NT2/D1 (cell line): ENCODE results near the gene SDCCAG8.

Experiments used
- DNase-seq: peaks from one replicate; pipeline ENCODE4 v3.0.0-alpha.2; 2011; ENCODE audit warnings: low read depth, low spot score
- H3K27me3 ChIP-seq: 2 replicates; pipeline ENCODE4 v1.6.0; 2011; ENCODE audit warnings: mild to moderate bottlenecking; ENCODE audit not compliant: insufficient read length, insufficient read depth
- H3K36me3 ChIP-seq: 2 replicates; pipeline ENCODE4 v1.6.1; 2011; ENCODE audit warnings: mild to moderate bottlenecking, low read length, mixed read lengths; ENCODE audit not compliant: insufficient read depth, insufficient read length
- H3K4me1 ChIP-seq: 2 replicates; pipeline ENCODE4 v1.5.1; 2011; ENCODE audit not compliant: insufficient read depth, insufficient read length
- H3K4me3 ChIP-seq: 2 replicates; pipeline ENCODE4 v1.5.1; 2011; ENCODE audit warnings: low read depth; ENCODE audit not compliant: insufficient read length
- H3K9ac ChIP-seq: 2 replicates; pipeline ENCODE4 v1.6.0; 2011; ENCODE audit warnings: low read depth; ENCODE audit not compliant: insufficient read length
- H3K9me3 ChIP-seq: 2 replicates; pipeline ENCODE4 v1.5.1; 2011; ENCODE audit warnings: mild to moderate bottlenecking, low read length; ENCODE audit not compliant: insufficient read depth
- SUZ12 ChIP-seq: IDR thresholded peaks from 2 replicates; pipeline ENCODE4 v1.6.1; 2011; ENCODE audit not compliant: insufficient read length, insufficient read depth; ENCODE audit errors: extremely low read depth
- YY1 ChIP-seq: IDR thresholded peaks from 2 replicates; pipeline ENCODE4 v1.6.1; 2011; ENCODE audit not compliant: insufficient read length, insufficient read depth
- ZNF274 ChIP-seq: IDR thresholded peaks from 2 replicates; pipeline ENCODE4 v1.6.1; 2011; ENCODE audit warnings: mild to moderate bottlenecking, low read depth, low read length

SDCCAG8 gene

GRCh38 chr1:243496806-243497205 lies 241.0 kb downstream of the SDCCAG8 start:
- Histone ChIP-seq H3K9me3 (no peaks in the 10 kb centered on the region), H3K4me1 (peaks cover 20% of the 10 kb centered on the region), H3K27me3 (no peaks in the 10 kb centered on the region), H3K36me3 (no peaks in the 10 kb centered on the region), H3K9ac (no peak overlapping the region), H3K4me3 (no peak overlapping the region)
- DNase-seq = no peak
- TF ChIP-seq YY1 = no peak
- TF ChIP-seq SUZ12 = no peak
- no peak for TF ChIP-seq ZNF274

DNA sequence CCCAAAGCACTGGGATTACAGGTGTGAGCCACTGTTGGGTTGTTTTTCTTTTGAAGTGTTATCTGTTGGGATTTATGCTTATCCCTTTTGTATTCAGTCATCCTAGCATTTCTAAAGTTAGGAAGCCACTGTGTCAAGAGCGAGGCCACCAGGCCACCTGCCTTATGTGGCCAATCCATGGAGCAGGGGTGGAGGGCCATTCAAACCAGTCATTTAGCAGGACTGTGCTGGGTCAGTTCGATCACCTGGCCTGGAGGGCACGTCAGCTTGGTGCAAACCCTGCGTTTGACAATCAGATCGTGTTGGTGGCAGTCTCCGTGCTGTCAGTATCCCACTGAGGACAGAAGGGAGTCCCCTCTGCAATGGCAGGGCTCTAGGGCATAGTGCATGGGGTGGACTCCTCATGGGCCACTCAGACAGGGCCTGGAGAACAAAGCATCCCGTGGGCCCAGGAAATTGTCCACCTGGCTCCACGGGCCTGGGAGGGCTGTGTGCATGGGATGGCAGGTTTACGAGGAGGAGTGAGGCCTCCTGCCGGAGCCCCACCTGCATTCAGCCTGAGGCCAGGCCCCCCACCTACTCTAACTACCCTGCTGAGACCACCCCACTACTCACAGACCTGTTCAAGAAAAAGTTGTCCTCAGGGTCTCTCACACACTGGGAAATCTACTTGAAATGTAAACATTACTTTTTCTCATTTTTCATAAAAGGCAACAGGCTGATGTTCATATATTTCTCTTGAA lies 242.3 kb downstream of the SDCCAG8 start:
- no peaks in the 10 kb centered on the region for H3K9me3 ChIP-seq
- H3K9ac ChIP-seq = no peak overlapping the region
- no peak for DNase-seq
- no peak overlapping the region for H3K4me3 ChIP-seq
- H3K4me1 ChIP-seq = peaks cover 18% of the 10 kb centered on the region
- no peaks in the 10 kb centered on the region for H3K27me3 ChIP-seq
- H3K36me3 ChIP-seq = no peaks in the 10 kb centered on the region
- TF ChIP-seq SUZ12 (no peak), ZNF274 (no peak), YY1 (no peak)

DNA sequence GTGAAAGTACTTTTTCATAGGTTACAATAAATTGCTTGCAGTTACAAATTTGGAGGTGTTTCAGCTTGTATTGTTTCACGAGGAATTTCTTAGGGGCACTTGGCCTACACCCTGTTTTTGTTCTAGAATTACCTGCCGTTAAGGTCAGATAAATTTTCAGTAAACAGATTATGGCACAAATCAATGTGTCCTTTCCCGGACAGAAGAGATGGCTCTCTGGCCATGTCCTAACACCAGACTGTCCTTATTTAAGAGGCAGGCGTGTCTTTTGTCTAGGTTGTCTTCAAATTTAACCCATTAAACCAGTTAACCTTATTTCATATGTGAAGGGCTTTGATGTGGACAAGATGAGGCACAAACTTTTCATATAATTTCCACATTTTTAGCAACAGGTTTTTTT lies 243.4 kb downstream of the SDCCAG8 start:
- H3K9ac ChIP-seq = no peak overlapping the region
- TF ChIP-seq YY1 (no peak), SUZ12 (no peak), ZNF274 (no peak)
- H3K4me1 ChIP-seq = peaks cover 16% of the 10 kb centered on the region
- H3K27me3 ChIP-seq = no peaks in the 10 kb centered on the region
- DNase-seq = no peak
- H3K9me3 ChIP-seq = no peaks in the 10 kb centered on the region
- H3K36me3 ChIP-seq = peaks cover under 1% of the 10 kb centered on the region
- no peak overlapping the region for H3K4me3 ChIP-seq

- no peak for TF ChIP-seq ZNF274
- no peak for TF ChIP-seq YY1
- no peak for TF ChIP-seq SUZ12
- Histone ChIP-seq H3K27me3 (no peaks in the 10 kb centered on the region), H3K36me3 (peaks cover 5% of the 10 kb centered on the region), H3K4me1 (peaks cover 16% of the 10 kb centered on the region), H3K9ac (no peak overlapping the region), H3K9me3 (no peaks in the 10 kb centered on the region), H3K4me3 (no peak overlapping the region)
- DNase-seq = no peak
These were observed 243.9 kb downstream of the SDCCAG8 start for GRCh38 chr1:243499711-243500110.

DNA sequence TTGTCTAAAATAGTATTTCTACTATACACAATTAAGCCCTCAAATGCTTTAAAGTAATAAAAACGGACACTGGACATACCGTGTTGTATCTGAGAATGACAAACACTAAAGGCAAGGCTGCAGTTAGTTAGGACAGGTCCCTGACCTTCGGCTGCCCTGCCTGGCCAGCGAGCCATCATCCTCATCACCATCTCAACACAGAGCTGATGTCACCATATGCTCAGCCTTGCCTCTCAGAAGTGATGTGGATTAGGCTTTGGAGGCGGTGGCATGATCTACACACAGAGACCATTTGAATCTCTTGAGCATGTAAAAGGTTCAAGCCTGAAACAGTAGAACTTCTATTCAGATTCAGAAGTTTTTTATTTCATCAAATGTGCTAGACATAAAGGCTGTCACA lies 244.7 kb downstream of the SDCCAG8 start:
- no peak overlapping the region for H3K4me3 ChIP-seq
- H3K4me1 ChIP-seq = peaks cover 14% of the 10 kb centered on the region
- H3K36me3 ChIP-seq = peaks cover 10% of the 10 kb centered on the region
- no peaks in the 10 kb centered on the region for H3K27me3 ChIP-seq
- no peak overlapping the region for H3K9ac ChIP-seq
- TF ChIP-seq SUZ12 (no peak), ZNF274 (no peak), YY1 (no peak)
- H3K9me3 ChIP-seq = no peaks in the 10 kb centered on the region
- DNase-seq = no peak

DNA sequence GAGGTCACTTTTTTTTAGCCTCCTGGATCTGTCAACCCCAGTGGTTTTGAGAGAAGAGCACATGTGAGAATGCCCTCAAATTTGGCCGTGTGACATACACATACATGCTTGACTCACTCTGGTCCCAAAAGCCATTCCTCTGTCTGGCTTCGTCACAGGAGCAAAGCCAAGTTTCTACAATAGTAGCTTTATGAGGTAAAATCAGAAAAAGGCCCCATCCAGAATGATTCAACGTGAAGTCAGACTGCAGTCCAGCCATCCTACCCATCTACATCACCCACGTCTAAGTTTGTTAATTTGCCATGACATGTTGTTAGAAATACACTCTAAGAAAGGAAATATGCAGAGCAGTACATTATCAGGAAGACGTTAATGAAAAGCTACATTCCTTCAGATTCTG lies 245.2 kb downstream of the SDCCAG8 start:
- no peaks in the 10 kb centered on the region for H3K27me3 ChIP-seq
- peaks cover 10% of the 10 kb centered on the region for H3K4me1 ChIP-seq
- DNase-seq = no peak
- TF ChIP-seq ZNF274 (no peak), YY1 (no peak), SUZ12 (no peak)
- H3K9ac ChIP-seq = no peak overlapping the region
- H3K9me3 ChIP-seq = no peaks in the 10 kb centered on the region
- H3K36me3 ChIP-seq = peaks cover 13% of the 10 kb centered on the region
- no peak overlapping the region for H3K4me3 ChIP-seq

GRCh38 chr1:243503155-243503554 lies 247.3 kb downstream of the SDCCAG8 start:
- Histone ChIP-seq H3K9ac (no peak overlapping the region), H3K4me1 (peaks cover 3% of the 10 kb centered on the region), H3K4me3 (no peak overlapping the region), H3K9me3 (no peaks in the 10 kb centered on the region), H3K36me3 (peaks cover 13% of the 10 kb centered on the region), H3K27me3 (no peaks in the 10 kb centered on the region)
- TF ChIP-seq SUZ12 = no peak
- TF ChIP-seq ZNF274 = no peak
- no peak for TF ChIP-seq YY1
- DNase-seq = no peak
